HepG2 (cell line): ENCODE data around the gene RBBP8NL.

Source experiments
- ARHGAP35 ChIP-seq: sonication (generic); formaldehyde crosslinking; IDR thresholded peaks from 2 replicates; pipeline ENCODE4 v1.9.0; 2022; ENCODE audit warnings: mild to moderate bottlenecking, inconsistent platforms, moderate library complexity, missing genetic modification reagents, borderline replicate concordance
- CBFB ChIP-seq: sonication (generic); formaldehyde crosslinking; IDR thresholded peaks from 2 replicates; pipeline ENCODE4 v1.4.0; 2020; ENCODE audit warnings: missing genetic modification reagents
- POLR2A ChIP-seq, 2 experiments: IDR thresholded peaks; 2 replicates each; pipeline ENCODE4 v1.6.1; 2011; ENCODE audit warnings: low read depth in 2 of 2, low read length in 2 of 2, mild to moderate bottlenecking in 1 of 2, moderate library complexity in 1 of 2; ENCODE audit not compliant: insufficient read depth in 1 of 2
- RAD21 ChIP-seq: fragments of 450-650 bp; formaldehyde crosslinking; IDR thresholded peaks from 2 replicates; pipeline ENCODE4 v1.5.0; 2020; ENCODE audit warnings: mild to moderate bottlenecking
- TBP ChIP-seq: sonication (generic); formaldehyde crosslinking; IDR thresholded peaks from 2 replicates; pipeline ENCODE4 v1.5.0; 2020; ENCODE audit warnings: missing genetic modification reagents
- TRIM24 ChIP-seq: sonication (generic); formaldehyde crosslinking; IDR thresholded peaks from 2 replicates; pipeline ENCODE4 v1.8.0; 2022; ENCODE audit warnings: mild to moderate bottlenecking, missing genetic modification reagents
- ZBED4 ChIP-seq: sonication (generic); formaldehyde crosslinking; IDR thresholded peaks from 2 replicates; pipeline ENCODE4 v1.4.0; 2020; ENCODE audit warnings: missing genetic modification reagents, borderline replicate concordance
- ZBTB26 ChIP-seq: IDR thresholded peaks from 2 replicates; pipeline ENCODE4 v1.6.1; 2016; ENCODE audit warnings: missing compliant biosample characterization, missing genetic modification reagents, borderline replicate concordance
- ZNF558 ChIP-seq: sonication (generic); formaldehyde crosslinking; IDR thresholded peaks from 2 replicates; pipeline ENCODE4 v1.9.0; 2022; ENCODE audit warnings: mild to moderate bottlenecking, missing genetic modification reagents, borderline replicate concordance
- TF ChIP-seq, protein P1 (sequence below): sonication (generic); formaldehyde crosslinking; IDR thresholded peaks from 2 replicates; pipeline ENCODE4 v1.5.0; 2020; ENCODE audit warnings: mild to moderate bottlenecking, missing genetic modification reagents, moderate library complexity
- TF ChIP-seq, protein P2 (sequence below), 2 experiments: IDR thresholded peaks; 2 replicates each; pipeline ENCODE4 v1.6.1; 2011 to 2012; ENCODE audit warnings: low read length in 2 of 2, borderline replicate concordance in 1 of 2, low read depth in 1 of 2, mild to moderate bottlenecking in 1 of 2, moderate library complexity in 1 of 2

GRCh38 chr20:62408640-62409039 is 18.7 kb downstream of the RBBP8NL start:
- TF ChIP-seq RAD21 (no peak), TBP (CRISPR knock-in tag) (no peak), CBFB (CRISPR knock-in tag) (no peak), ARHGAP35 (CRISPR knock-in tag) (no peak), ZBTB26 (CRISPR knock-in tag) (no peak), TRIM24 (no peak), POLR2A (IDR thresholded peaks at IDR 0.05; ENCODE audit: insufficient read depth in 1 of 2, low read depth in 2 of 2, low read length in 2 of 2) (no peak), ZNF558 (no peak), ZBED4 (CRISPR knock-in tag) (no peak)
- TF ChIP-seq, protein P1, sequence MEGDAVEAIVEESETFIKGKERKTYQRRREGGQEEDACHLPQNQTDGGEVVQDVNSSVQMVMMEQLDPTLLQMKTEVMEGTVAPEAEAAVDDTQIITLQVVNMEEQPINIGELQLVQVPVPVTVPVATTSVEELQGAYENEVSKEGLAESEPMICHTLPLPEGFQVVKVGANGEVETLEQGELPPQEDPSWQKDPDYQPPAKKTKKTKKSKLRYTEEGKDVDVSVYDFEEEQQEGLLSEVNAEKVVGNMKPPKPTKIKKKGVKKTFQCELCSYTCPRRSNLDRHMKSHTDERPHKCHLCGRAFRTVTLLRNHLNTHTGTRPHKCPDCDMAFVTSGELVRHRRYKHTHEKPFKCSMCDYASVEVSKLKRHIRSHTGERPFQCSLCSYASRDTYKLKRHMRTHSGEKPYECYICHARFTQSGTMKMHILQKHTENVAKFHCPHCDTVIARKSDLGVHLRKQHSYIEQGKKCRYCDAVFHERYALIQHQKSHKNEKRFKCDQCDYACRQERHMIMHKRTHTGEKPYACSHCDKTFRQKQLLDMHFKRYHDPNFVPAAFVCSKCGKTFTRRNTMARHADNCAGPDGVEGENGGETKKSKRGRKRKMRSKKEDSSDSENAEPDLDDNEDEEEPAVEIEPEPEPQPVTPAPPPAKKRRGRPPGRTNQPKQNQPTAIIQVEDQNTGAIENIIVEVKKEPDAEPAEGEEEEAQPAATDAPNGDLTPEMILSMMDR (CRISPR knock-in tag): no peak
- TF ChIP-seq, protein P2, sequence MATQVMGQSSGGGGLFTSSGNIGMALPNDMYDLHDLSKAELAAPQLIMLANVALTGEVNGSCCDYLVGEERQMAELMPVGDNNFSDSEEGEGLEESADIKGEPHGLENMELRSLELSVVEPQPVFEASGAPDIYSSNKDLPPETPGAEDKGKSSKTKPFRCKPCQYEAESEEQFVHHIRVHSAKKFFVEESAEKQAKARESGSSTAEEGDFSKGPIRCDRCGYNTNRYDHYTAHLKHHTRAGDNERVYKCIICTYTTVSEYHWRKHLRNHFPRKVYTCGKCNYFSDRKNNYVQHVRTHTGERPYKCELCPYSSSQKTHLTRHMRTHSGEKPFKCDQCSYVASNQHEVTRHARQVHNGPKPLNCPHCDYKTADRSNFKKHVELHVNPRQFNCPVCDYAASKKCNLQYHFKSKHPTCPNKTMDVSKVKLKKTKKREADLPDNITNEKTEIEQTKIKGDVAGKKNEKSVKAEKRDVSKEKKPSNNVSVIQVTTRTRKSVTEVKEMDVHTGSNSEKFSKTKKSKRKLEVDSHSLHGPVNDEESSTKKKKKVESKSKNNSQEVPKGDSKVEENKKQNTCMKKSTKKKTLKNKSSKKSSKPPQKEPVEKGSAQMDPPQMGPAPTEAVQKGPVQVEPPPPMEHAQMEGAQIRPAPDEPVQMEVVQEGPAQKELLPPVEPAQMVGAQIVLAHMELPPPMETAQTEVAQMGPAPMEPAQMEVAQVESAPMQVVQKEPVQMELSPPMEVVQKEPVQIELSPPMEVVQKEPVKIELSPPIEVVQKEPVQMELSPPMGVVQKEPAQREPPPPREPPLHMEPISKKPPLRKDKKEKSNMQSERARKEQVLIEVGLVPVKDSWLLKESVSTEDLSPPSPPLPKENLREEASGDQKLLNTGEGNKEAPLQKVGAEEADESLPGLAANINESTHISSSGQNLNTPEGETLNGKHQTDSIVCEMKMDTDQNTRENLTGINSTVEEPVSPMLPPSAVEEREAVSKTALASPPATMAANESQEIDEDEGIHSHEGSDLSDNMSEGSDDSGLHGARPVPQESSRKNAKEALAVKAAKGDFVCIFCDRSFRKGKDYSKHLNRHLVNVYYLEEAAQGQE (IDR thresholded peaks at IDR 0.05; ENCODE audit: borderline replicate concordance in 1 of 2, low read depth in 1 of 2, low read length in 2 of 2): no peak
